ENCODE results near the gene TBC1D22A. TPM values are rescaled to one million over a fixed set of nuclear protein-coding genes. Genes with fewer than 3 reads are reported as not detected.

The TBC1D22A gene
- polyA plus RNA-seq, 1 donor from 2014 or later: 9.3 TPM

DNA sequence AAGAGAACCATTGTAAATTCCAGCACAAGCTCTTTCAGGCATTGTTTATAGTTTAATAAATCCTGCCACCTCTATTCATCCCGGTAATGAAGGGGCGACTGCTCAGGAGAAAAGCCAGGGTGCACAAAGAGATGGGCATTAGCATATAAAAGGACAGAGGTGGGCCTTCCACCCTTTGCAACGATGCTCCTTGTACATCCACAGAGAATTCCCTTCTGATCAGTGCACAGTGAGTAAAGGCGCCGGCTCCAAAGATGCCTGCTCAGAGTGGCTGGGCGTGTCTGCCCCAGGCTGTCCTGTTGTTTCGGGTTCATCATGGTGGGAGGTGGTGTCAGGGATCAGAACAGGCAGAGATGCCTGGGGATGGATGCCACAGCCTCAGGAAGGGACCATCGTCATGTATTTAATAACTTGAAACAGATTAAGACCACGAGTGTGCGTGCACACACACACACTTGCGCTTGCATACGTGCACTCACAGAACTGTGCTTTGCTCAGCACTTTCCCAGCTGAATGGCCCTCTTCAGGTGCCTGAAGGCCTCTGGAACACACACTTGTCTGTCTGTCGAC is 305.0 kb downstream of the TBC1D22A start:
- Histone ChIP-seq H3K27ac (ENCODE audit: low read length) (no peak overlapping the region), H3K79me2 (replicated peaks; ENCODE audit: insufficient read depth, low read length) (no peaks in the 10 kb centered on the region), H3K27me3 (ENCODE audit: insufficient read depth, low read depth, low read length) (no peaks in the 10 kb centered on the region), H3K9me2 (ENCODE audit: insufficient read depth, low read length) (no peaks in the 10 kb centered on the region), H3K9me3 (ENCODE audit: low read length) (no peaks in the 10 kb centered on the region), H2AFZ (ENCODE audit: low read depth, low read length) (no peak overlapping the region), H3K4me2 (ENCODE audit: low read length) (no peak overlapping the region), H3K9ac (ENCODE audit: low read length) (no peak overlapping the region), H3F3A (ENCODE audit: insufficient read depth, low read length, poor library complexity, severe bottlenecking) (no peaks in the 10 kb centered on the region), H3K36me3 (ENCODE audit: insufficient read depth, low read length) (no peaks in the 10 kb centered on the region), H3K4me3 (ENCODE audit: low read length) (no peak overlapping the region), H4K20me1 (ENCODE audit: insufficient read depth) (no peaks in the 10 kb centered on the region)
- TF ChIP-seq TAF1 (IDR thresholded peaks at IDR 0.05; ENCODE audit: low read depth) (no peak), RAD21 (conservative IDR thresholded peaks at IDR 0.05) (no peak)
- TF ChIP-seq, protein P1, sequence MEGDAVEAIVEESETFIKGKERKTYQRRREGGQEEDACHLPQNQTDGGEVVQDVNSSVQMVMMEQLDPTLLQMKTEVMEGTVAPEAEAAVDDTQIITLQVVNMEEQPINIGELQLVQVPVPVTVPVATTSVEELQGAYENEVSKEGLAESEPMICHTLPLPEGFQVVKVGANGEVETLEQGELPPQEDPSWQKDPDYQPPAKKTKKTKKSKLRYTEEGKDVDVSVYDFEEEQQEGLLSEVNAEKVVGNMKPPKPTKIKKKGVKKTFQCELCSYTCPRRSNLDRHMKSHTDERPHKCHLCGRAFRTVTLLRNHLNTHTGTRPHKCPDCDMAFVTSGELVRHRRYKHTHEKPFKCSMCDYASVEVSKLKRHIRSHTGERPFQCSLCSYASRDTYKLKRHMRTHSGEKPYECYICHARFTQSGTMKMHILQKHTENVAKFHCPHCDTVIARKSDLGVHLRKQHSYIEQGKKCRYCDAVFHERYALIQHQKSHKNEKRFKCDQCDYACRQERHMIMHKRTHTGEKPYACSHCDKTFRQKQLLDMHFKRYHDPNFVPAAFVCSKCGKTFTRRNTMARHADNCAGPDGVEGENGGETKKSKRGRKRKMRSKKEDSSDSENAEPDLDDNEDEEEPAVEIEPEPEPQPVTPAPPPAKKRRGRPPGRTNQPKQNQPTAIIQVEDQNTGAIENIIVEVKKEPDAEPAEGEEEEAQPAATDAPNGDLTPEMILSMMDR (IDR thresholded peaks at IDR 0.05; ENCODE audit: poor library complexity, severe bottlenecking): no peak
- TF ChIP-seq, protein P2, sequence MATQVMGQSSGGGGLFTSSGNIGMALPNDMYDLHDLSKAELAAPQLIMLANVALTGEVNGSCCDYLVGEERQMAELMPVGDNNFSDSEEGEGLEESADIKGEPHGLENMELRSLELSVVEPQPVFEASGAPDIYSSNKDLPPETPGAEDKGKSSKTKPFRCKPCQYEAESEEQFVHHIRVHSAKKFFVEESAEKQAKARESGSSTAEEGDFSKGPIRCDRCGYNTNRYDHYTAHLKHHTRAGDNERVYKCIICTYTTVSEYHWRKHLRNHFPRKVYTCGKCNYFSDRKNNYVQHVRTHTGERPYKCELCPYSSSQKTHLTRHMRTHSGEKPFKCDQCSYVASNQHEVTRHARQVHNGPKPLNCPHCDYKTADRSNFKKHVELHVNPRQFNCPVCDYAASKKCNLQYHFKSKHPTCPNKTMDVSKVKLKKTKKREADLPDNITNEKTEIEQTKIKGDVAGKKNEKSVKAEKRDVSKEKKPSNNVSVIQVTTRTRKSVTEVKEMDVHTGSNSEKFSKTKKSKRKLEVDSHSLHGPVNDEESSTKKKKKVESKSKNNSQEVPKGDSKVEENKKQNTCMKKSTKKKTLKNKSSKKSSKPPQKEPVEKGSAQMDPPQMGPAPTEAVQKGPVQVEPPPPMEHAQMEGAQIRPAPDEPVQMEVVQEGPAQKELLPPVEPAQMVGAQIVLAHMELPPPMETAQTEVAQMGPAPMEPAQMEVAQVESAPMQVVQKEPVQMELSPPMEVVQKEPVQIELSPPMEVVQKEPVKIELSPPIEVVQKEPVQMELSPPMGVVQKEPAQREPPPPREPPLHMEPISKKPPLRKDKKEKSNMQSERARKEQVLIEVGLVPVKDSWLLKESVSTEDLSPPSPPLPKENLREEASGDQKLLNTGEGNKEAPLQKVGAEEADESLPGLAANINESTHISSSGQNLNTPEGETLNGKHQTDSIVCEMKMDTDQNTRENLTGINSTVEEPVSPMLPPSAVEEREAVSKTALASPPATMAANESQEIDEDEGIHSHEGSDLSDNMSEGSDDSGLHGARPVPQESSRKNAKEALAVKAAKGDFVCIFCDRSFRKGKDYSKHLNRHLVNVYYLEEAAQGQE (IDR thresholded peaks at IDR 0.05; ENCODE audit: borderline replicate concordance): no peak

DNA sequence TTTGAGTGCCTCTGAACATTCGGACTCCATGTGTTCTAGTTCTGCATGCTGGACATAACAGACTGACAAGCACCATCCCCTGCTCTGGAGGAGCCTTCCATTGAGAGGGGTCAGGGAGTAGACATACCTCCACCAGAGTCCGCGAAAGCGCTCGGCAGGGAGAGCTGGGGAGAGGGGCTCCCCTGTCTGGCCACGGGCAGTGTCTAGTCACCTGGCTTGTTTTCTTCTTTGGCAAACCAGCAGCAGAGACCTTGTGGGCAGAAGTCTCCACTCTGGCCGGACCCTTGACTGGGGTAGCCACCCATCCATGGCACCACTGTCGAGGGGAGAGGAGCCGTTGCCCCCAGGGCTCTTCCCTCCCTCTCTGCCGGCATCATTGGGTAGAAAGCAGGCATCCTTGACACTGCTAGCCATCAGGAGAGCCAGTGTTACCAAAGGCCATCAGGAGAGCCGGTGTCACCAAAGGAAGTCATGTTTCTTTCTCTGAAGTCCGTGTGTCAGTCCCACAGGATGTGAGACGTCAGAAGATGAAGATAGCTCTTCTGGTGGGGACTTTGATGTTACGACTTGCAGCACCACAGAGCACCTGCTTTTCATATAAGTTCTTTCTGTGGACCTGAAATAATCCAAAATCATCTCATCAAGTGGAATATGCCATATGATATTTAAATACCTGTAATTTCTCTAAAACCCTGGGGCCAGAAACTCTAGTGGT is 305.6 kb downstream of the TBC1D22A start:
- Histone ChIP-seq H3K9me3 (ENCODE audit: low read length) (no peaks in the 10 kb centered on the region), H3K36me3 (ENCODE audit: insufficient read depth, low read length) (no peaks in the 10 kb centered on the region), H3K27ac (ENCODE audit: low read length) (no peak overlapping the region), H3K9me2 (ENCODE audit: insufficient read depth, low read length) (no peaks in the 10 kb centered on the region), H3K27me3 (ENCODE audit: insufficient read depth, low read depth, low read length) (no peaks in the 10 kb centered on the region), H3K4me3 (ENCODE audit: low read length) (no peak overlapping the region), H3K4me2 (ENCODE audit: low read length) (no peak overlapping the region), H2AFZ (ENCODE audit: low read depth, low read length) (no peak overlapping the region), H3K79me2 (replicated peaks; ENCODE audit: insufficient read depth, low read length) (no peaks in the 10 kb centered on the region), H3K9ac (ENCODE audit: low read length) (no peak overlapping the region), H3F3A (ENCODE audit: insufficient read depth, low read length, poor library complexity, severe bottlenecking) (no peaks in the 10 kb centered on the region), H4K20me1 (ENCODE audit: insufficient read depth) (no peaks in the 10 kb centered on the region)
- TF ChIP-seq, protein P1 (IDR thresholded peaks at IDR 0.05; ENCODE audit: poor library complexity, severe bottlenecking): no peak
- TF ChIP-seq MXI1 (conservative IDR thresholded peaks at IDR 0.05; ENCODE audit: poor library complexity, severe bottlenecking): no peak
- TF ChIP-seq EZH2 (IDR thresholded peaks at IDR 0.05; ENCODE audit: borderline replicate concordance, insufficient read depth, low read length, poor library complexity, severe bottlenecking): no peak
- no peak for TF ChIP-seq RAD21 (conservative IDR thresholded peaks at IDR 0.05)
- no peak for TF ChIP-seq POLR2AphosphoS5 (IDR thresholded peaks at IDR 0.05)
- TF ChIP-seq, protein P2 (IDR thresholded peaks at IDR 0.05; ENCODE audit: borderline replicate concordance): no peak
- no peak for TF ChIP-seq SMC3 (conservative IDR thresholded peaks at IDR 0.05; ENCODE audit: poor library complexity)
- no peak for TF ChIP-seq TAF1 (IDR thresholded peaks at IDR 0.05; ENCODE audit: low read depth)
- TF ChIP-seq EP300 (conservative IDR thresholded peaks at IDR 0.05; ENCODE audit: poor library complexity, severe bottlenecking): no peak
